GM21737 (cell line): ENCODE results near the gene CHST14.
A peak's percentile ranks its signal among the peaks of the same experiment; 100 is the strongest.

Experiments used
- ATAC-seq: cut with Tn5 transposase; IDR thresholded peaks from one replicate; pipeline ENCODE4 v1.9.1; 2021; ENCODE audit warnings: mild to moderate bottlenecking, moderate library complexity; ENCODE audit not compliant: unreplicated experiment

CHST14 gene, protein sequence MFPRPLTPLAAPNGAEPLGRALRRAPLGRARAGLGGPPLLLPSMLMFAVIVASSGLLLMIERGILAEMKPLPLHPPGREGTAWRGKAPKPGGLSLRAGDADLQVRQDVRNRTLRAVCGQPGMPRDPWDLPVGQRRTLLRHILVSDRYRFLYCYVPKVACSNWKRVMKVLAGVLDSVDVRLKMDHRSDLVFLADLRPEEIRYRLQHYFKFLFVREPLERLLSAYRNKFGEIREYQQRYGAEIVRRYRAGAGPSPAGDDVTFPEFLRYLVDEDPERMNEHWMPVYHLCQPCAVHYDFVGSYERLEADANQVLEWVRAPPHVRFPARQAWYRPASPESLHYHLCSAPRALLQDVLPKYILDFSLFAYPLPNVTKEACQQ

DNA sequence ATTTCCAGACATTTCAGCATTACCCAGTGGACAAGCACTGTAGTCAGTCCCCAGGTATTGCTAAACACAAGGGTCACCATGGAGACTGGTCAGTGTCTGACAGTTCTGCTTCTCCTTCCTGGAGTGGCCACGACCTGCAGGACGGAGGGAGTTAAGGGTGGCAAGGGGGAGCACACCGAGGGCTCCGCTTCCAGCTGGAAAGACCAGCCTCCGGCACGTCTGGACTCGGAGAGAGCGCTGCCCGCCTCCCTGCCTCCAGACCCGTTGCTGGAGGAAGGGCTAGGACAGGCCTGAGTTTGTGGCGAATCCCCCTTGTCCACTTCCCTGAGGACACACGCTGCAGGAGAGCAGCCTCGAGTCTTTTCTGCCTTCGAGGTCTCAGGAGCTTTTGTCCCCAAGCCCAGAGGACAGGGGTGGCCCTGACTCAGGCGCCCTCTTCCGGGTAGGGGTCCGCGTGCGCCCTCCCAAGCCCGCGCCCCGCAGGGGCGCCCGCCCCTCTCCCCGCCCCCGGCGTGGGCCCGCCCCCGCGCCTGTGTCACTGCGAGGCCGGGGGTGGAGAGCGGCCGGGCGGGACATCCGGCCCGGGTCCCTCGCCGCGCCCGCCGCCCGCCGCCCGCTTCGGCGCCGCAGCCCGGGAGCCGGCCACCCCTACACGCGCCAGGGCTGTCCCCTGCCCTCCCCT, at the start of gene CHST14:
TSS of gene CHST14 (plus strand) at position 562 of the 682 bp plus-strand sequence. CDS start 230 bp downstream, outside the sequence.
- peak; percentile 70 for ATAC-seq

GRCh38 chr15:40421246-40422157, 49.3 kb upstream of the CHST14 start:
- peak; percentile 69 for ATAC-seq

- no peak for ATAC-seq
Observed at GRCh38 chr15:40424483-40425115, 46.2 kb upstream of the CHST14 start.

DNA sequence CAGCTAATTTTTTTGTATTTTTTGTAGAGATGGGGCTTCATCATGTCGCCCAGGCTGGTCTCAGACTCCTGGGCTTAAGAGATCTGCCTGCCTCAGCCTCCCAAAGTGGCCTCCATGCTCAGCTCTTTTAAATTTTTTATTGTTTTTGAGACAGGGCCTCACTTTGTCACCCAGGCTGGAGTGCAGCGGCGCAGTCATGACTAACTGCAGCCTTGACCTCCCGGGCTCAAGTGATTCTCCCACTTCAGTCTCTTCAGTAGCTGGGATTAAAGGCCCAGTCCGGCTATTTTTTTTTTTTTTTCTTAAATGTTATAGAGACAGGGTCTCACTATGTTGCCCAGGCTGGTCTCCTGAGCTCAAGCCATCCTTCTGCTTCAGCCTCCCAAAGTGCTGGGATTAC, 45.1 kb upstream of the CHST14 start:
- ATAC-seq = no peak

GRCh38 chr15:40427188-40427587, 43.6 kb upstream of the CHST14 start:
- no peak for ATAC-seq

DNA sequence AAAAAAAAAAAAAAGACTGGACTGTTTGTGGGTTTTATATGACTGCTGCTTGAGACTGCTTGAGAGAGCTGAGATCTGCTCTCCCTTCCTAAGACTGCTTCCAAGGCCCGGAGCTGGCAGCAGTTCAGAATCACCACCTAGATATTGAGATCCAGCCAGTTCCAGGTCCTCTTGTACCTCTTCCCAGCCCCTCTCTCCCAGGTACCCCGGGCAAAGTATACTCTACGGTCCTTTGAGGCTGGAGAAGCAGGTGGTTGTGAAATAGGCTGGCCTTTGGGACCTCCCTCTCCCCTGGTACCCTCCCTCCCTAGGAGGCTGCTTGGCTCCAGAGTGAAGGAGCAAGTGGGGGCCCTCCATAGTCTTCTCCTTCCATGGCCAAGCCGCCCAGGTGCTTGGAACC, 42.6 kb upstream of the CHST14 start:
- no peak for ATAC-seq

DNA sequence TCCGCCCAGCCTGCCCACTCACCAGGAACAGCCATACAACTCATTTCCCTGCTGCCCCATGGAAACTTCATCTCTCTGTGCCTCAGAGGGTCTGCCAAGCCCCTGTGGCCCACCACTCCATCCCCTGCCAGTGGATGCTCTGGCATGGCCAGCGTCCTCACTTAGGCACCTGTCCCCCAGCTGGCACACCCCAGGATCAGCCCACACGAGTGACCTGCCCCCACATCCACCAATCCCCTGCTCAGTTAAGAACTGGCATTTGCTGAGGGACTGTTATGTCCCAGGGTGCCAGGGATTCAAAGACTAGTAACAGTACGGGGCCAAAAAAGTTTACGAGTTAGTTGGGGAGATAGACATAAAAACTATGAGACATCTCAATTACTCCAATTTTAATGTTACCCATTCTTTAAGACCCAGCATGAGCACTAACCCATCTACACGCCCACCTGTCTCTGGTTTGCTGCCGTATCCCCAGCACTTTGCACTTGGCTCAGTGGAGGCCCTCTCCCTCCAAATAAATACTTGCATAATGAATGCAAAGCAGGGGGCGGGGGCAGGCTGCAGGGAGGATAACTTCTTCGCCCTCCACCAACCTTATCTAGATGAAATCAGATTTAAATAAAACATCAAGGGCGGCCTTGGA, 41.6 kb upstream of the CHST14 start:
- no peak for ATAC-seq

DNA sequence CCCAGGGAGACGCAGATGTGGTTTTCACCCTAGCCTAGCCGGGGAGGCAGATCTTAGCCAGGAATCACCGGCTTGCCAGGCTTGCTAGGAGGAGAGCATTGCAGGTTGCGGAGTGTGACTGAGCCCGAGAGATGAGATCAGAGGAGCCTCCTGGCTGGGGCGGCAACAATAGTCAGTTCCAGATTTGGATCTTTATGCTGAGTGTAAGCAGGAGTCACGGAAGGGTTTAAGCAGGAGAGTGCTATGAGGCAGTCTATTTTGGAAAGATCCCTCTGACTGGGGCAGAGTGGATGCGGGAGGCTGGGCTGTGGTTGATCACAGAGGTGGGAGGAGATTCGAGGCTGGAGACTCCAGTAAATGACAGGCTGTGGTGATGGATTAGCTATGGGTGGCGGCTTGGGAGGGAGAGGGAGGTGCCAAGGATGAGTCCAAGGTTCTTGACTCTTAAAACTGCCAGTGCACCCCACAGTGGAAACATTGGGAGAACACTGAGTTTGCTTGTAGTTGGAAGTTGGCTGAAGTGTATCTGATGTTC, 40.4 kb upstream of the CHST14 start:
- ATAC-seq = no peak

GRCh38 chr15:40435023-40435709, 35.6 kb upstream of the CHST14 start:
- ATAC-seq = no peak

- no peak for ATAC-seq
Observed at GRCh38 chr15:40435710-40436089, 35.1 kb upstream of the CHST14 start.

GRCh38 chr15:40436116-40436891, 34.5 kb upstream of the CHST14 start:
- no peak for ATAC-seq

GRCh38 chr15:40436892-40437751, 33.7 kb upstream of the CHST14 start:
- no peak for ATAC-seq

DNA sequence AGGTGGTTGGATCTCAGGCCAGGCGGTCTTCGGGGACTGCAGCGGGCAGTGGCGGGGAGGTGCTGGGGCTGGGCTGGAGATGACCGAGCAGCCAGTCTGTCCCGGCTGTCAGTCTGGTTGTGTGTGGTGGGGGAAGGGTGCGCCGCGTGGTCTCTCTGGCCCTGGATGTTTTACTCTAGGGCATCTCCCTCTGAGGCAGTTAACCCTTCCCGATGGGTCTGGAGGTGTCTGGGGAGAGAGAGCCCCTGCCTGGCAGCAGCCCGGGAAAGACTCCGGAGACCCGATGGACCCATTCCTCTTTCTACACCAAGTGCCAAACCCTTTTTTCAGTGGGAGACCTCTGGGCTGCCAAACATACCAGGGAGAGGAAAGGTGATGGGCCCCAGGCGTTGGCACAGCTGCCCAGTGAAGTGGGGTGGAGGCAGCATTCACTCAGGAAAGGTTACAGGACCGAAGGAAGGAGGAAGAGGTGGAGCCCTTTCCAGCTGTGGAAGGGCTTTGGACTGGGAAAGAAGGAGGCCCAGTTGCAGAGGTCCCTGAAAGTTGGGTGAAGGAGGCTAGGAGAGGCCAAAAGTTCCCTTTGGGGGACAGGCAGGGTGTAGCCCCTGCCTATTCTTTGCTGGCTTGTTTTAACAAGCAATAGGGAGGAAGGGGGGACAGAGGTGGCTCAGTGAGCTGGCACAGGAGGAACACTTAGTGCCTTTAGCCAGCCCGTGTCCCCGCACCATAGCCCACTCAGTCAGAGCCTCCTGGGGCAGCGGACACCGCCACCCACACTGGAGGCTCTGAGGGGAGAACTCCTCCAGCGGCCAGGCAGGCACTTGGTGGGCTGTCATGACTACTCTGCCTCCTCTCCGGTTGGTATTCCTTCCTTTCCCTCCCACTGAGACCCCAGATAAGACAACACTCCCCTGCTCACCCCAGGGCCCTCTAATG, 32.8 kb upstream of the CHST14 start:
- ATAC-seq = no peak

GRCh38 chr15:40438712-40439111, 32.1 kb upstream of the CHST14 start:
- no peak for ATAC-seq

- no peak for ATAC-seq
Observed at GRCh38 chr15:40439461-40439959, 31.3 kb upstream of the CHST14 start.

- ATAC-seq = no peak
Observed at GRCh38 chr15:40439960-40440742, 30.6 kb upstream of the CHST14 start.
